ENCODE measurements around the gene PDE10A. TPM values are rescaled to one million over a fixed set of nuclear protein-coding genes. Genes with fewer than 3 reads are reported as not detected.
"Not testable (repeated sequence)": the region's sequence is repeated elsewhere in the genome, so short reads cannot be mapped to it uniquely, and the experiment has no call there.

Gene PDE10A
- total RNA-seq, 2 donors from 2014 or later: 0.85 to 2.2 TPM

DNA sequence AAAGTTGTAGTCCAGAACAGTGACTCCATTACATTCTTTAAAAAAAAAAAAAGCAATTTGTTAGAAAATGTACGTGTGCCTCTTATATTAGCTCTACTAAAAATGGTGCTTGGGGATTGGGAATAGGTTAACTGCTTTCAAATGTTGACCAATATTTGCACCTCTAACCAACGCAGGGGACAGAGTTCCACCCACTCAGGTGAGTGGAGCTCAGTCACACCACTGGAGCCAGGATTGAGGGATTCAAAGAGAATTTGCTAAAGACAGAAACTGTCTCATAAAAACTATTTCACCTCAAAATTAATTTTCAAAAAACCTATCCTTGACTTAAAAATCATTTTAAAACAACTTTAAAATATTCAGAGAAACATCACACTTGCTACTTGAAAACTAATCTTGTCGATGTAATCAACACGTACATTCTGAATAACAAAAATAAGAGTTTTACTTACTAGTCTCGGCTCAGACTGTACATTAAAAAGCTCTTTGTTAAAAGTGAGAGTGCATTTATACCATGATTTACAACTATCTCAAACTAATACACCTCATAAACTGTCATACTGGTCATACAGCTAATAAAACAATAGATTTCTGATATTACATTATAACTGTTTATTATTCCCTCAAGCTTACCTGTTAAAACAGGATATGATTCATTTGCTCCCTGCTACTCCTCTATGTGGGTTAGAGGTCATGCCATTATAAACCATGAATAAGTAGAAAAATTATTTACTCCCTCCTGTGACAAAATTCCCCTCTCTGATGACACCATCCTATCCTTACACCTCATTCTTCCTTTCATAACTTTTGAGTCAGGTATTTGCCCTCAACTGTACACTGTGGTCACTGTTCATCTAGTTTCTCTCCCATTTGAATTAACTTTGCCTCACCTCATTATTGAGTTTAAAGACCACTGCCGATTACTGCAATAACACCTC, 88.6 kb downstream of the PDE10A start:
- no peak for ATAC-seq

DNA sequence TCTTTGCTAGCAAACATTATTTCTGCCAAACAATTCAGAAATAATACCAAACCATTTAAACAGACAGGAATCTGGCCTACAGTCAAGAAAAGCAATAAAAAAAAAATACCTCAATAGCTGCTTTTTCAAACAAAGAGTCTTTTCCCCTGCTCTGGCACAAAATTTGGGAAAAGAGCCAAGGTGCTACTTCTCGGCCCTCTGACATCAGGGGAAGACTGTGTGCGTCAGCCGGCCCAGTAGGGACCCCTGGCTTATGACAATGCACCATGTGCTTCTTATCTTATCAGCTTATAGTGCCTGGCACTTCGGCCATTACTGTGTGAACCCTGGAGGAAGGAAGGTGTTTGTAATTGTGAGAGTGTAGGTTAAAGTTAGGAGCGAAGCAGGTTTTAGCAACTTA, 89.4 kb downstream of the PDE10A start:
- DNase-seq (no peak), ATAC-seq (no peak)
- intact Hi-C loops (cut with DNase I, micrococcal nuclease): no loop called here

More for the DNA sequence above, 88.6 kb downstream of the PDE10A start:
- no peak for DNase-seq
- intact Hi-C loops (cut with DNase I, micrococcal nuclease): no loop called here

DNA sequence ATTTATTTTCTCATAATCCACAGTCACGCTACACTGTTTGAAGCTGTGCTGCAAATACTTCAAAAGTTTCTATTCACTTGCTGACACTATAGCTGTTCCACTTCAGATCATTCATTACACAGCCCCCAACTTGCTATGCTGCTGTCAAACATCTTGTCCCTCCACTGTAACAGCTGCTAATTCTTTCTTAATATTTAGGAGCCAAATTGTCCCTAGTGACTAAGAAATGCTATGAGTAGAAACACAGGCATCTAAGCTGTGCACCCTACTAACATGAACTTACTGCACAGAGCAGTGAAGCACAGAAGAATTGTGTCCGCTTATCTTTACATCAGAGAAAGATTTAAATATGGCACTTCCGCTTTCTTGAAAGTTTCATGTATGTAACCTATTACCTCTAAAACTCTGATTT, 91.3 kb downstream of the PDE10A start:
- DNase-seq (no peak), ATAC-seq (no peak)
- intact Hi-C loops (cut with DNase I, micrococcal nuclease): no loop called here

DNA sequence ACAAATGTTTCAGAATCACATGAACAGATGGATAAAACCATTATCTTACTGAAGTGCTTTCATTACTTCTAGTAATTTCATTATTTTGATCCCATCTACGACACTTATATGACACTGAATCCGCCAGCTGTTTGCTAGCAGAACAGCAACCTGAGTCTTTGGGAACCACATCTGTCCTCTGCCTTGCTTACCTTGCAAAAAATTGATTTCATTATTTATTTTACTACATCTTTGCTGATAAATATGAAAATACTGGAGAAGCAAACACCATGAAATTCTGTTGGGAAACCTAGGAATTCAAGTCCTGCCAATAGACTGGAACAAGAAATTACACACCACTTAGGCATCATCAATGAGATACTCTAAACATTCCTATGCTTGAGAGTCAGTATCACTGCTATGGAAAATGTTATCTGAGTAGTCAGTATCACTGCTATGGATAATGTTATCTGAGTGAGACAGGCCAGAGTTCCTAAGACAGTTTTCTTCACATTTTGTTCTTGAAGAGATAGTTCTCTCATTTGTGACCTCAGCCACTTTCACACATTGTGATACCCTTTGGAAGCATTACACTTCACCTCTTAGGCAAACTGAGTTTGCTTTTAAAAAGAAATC, 91.9 kb downstream of the PDE10A start:
- intact Hi-C loops (cut with DNase I, micrococcal nuclease): no loop called here
- no peak for ATAC-seq

DNA sequence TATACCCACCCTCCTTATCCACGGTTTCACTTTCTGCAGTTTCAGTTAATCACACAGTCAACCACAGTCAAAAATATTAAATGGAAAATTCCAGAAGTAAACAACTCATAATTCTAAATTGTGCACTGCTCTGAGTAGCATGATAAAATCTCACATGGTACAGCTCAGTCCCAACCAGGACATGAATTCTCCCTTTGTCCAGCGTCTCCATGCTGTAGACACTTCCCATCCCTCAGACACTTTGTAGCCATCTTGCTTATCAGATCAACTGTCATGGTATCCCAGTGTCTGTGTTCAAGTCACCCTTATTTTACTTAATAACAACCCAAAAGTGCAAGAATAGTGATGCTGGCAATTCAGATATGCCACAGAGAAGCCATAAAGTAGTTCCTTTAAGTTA, 94.7 kb downstream of the PDE10A start:
- no peak for DNase-seq
- ATAC-seq: no peak
- intact Hi-C loops (cut with DNase I, micrococcal nuclease): no loop called here

More for the DNA sequence above, 91.9 kb downstream of the PDE10A start:
- DNase-seq: no peak

DNA sequence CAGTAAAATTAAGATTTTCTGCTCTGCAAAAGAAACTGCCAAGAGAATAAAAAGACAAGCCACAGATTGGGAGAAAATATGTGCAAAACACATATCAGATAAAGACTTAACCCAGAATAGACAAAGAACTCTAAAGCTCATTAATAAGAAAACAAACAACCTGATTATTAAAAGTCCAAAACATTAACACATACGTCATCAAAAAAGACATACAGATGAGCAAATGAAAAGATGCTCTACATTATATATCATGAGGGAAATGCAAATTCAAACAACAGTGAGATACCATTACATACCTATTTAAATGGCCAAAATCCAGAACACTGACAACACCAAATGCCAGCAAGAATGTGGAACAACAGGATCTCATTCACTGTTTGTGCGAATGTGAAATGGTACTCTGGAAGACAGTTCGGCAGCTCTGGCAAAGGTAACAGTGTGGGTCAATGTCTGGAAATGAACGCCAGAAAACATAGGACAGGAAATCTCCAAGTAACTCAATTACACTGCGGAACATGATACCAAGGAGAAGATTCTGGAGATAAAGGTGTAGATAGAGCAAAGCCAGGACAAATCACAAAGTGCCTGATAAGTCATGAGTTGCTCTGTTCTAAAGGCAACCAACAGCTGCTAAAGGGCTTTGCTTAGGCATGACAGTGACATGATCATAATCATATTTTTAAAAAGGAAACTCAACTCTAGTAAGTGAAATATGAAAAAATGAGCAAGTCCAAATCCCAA, 96.8 kb downstream of the PDE10A start:
- no peak for DNase-seq
- no peak for ATAC-seq
- intact Hi-C loops (cut with DNase I, micrococcal nuclease): no loop called here

DNA sequence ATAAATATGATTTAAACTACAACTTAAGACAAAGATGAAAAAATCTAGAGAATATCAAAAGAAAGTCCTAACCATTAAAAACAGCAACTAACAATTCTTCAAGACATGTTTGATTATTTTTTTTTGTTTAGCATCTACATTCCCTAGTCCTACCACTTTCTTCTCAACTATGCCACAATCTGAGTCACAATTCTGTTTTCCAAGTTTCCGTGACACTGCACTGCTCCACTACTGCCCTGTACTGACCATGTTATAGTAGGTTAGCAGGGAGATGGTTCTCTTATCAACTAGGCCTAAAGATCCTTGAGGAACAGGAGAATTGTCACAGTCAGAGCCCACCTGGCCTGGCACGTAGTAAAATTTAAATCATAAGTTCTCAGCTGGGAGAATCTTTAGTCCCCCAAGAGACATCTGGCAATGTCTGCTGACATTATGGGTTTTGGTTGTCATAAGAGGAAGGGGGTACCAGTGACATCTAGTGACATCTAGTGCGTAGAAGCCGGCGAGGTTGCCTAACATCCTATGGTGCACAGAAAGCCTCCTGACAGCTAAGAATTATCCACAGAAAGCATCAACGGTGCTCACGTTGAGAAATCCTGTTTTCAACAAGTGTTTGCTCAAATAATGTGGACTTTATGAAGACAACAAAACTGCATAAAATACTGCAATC, 100.5 kb downstream of the PDE10A start:
- intact Hi-C loops (cut with DNase I, micrococcal nuclease): no loop called here
- ATAC-seq: no peak
- no peak for DNase-seq

DNA sequence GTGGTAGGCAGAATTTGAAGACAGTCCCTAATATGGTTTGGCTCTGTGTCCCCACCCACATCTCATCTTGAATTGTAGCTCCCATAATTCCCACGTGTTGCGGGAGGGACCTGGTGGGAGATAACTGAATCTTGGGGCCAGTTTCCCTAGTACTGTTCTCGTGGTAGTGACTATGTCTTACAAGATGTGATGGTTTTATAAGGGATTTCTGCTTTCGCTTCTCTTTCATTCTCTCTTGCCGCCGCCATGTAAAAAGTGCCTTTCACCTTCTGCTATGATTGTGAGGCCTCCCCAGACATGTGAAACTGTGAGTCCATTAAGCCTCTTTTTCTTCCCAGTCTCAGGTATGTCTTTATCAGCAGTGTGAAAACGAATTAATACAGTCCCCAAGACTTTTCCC, 103.4 kb downstream of the PDE10A start:
- intact Hi-C loops (cut with DNase I, micrococcal nuclease): no loop called here
- ATAC-seq (no peak), DNase-seq (no peak)

DNA sequence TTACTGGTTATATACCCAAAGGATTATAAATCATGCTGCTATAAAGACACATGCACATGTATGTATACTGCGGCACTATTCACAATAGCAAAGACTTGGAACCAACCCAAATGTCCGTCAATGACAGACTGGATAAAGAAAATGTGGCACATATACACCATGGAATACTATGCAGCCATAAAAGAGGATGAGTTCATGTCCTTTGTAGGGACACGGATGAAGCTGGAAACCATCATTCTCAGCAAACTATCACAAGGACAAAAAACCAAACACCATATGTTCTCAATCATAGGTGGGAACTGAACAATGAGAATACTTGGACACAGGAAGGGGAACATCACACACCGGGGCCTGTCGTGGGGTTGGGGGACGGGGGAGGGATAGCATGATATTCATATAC, 104.9 kb downstream of the PDE10A start:
- ATAC-seq; intact Hi-C loops (cut with DNase I, micrococcal nuclease); DNase-seq: not testable (repeated sequence)

DNA sequence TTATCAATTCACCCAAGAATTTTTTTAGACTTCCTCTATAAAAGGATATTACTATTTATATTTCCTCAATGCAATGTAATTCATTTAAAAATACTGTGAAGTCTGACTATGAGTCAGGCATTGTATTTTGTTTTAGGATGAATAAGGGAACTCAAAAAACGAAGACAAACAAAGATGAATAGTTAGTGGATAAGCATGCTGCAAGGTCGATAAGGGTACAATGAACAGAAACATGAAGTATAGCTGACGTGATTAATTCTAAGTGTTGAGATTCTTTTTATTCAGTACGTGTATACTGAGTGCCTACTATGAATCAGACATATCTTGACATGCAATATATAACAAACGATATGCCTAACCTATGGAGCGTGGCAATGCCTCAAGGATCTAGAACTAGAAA, 105.4 kb downstream of the PDE10A start:
- no peak for DNase-seq
- ATAC-seq: no peak
- intact Hi-C loops (cut with DNase I, micrococcal nuclease): no loop called here

DNA sequence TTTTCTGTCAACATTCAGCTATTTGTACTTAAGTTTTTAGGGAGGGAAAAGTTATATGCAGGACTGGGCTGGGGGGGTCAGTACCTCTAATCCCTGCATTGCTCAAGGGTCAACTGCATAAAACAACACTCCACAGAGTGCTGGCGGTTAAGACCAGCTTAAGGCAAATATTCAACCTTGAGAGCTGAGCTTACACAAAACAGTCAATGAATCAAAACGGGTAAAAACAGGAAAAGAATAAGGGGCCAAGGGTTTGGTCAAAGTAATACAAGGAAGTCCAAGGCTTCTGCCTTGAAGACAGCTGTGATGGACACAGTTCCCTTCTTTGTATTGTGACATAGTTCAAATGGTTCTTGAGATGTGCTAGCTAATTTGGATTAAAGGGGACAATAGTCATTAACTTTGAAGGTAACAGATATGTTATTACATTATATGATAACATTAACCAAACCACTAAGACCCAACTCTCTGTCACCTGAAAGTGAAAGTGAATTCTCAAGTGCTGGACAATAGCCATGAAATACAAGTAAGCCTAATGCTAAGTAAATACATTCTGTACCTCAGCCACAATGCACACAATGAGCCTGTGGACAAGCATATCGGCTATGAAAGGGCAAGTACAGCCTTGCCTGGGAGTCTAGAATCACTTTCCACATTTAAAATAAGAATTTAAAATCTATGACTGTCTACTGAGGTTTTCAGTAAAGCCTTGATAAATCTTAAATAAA, 106.8 kb downstream of the PDE10A start:
- intact Hi-C loops (cut with DNase I, micrococcal nuclease): no loop called here
- ATAC-seq: peak; percentile 32

DNA sequence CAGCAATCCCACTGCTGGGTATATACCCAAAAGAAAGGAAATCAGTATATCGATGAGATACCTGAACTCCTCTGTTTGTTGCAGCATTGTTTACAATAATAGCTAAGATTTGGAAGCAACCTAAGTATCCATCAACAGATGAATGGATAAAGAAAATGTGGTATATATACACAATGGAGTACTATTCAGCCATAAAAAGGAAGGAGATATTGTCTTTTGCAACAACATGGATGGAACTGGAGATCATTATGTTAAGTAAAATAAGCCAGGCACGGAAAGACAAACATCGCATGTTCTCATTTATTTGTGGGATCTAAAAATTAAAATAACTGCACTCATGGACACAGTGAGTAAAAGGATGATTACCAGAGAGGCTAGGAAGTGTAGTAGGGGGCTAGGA, 108.4 kb downstream of the PDE10A start:
- intact Hi-C loops (cut with DNase I, micrococcal nuclease); ATAC-seq: not testable (repeated sequence)

More for the DNA sequence above, 106.8 kb downstream of the PDE10A start:
- no peak for DNase-seq

DNA sequence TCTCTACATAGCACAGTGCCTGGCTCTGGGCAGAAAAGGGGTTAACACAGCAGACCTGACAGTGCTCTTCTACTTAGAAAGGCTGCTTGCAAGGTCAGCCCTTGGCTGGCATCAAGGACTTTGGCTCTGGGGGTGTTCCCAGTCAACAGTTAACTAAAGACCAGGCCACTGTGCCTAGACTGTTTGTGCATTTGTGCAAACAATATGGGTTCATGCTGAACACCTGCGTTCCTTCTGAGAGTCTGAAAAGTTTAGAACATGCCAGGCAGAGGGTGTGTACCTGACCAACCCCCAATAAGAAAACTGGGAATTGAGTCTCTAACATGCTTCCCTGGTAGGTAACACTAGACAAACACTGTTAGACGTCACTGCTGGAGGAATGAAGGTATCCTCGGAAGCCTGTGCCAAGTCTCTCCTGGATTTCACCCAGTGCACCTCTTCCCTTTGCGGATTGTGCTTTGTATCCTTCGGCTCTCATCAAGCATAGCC, 110.7 kb downstream of the PDE10A start:
- intact Hi-C loops (cut with DNase I, micrococcal nuclease): no loop called here
- DNase-seq (no peak), ATAC-seq (no peak)

More for the DNA sequence above, 108.4 kb downstream of the PDE10A start:
- DNase-seq: not testable (repeated sequence)

DNA sequence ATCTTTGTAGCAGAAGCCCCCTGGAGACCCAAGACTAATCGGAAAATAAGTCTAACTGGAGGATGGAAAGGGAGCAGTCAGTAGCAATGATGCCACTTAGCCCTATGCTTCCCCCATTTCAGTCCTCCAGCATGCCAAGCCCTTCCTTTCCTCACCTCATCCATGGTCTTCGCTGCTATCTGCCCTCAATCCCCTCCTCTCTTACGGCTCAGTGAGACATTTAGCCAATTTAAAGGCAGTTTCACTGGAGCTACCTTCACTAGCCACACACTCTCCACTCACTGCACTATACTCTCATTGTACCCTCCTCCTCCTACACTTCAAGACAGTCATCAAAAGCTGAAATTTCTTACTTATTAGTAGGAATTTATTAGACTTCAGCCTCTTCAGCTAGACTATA, 111.2 kb downstream of the PDE10A start:
- intact Hi-C loops (cut with DNase I, micrococcal nuclease): no loop called here
- no peak for DNase-seq
- ATAC-seq: no peak

DNA sequence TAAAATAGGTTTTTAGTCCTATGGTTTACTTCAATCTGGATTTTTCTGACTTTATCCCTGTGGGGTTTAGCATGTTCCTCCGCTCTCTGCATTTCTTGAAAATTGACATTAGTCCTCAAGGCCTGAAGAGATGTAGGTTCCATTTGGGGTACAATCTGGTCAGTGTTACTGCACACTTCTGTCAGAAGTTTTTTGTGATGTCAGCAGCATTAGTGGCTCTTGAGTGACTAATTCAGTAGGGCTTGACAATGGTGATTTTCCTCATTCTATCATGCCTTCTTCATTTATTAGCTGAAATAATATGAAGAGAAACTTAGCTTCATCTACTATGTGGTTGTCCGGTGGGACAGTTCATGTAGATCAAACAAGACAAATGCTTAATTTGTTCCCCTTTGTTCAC, 114.6 kb downstream of the PDE10A start:
- ATAC-seq: no peak
- intact Hi-C loops (cut with DNase I, micrococcal nuclease): no loop called here
- no peak for DNase-seq

DNA sequence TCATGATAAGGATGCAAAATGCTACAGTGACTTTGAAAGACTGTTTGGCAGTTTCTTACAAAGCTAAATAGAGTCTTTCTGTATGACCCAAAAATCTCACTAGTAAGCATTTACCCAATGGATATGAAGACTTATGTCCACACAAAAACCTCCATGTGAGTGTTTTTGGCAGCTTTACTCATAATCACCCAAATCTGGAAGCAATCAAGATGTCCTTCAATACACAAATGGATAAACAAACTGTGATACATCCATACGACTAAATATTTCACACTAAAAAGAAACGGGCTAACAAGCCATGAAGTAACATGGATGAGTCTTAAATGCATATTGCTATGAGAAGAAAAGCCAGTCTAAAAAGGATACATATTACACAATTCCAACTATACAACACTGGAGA, 117.2 kb downstream of the PDE10A start:
- DNase-seq: no peak
- intact Hi-C loops (cut with DNase I, micrococcal nuclease): no loop called here
- no peak for ATAC-seq

DNA sequence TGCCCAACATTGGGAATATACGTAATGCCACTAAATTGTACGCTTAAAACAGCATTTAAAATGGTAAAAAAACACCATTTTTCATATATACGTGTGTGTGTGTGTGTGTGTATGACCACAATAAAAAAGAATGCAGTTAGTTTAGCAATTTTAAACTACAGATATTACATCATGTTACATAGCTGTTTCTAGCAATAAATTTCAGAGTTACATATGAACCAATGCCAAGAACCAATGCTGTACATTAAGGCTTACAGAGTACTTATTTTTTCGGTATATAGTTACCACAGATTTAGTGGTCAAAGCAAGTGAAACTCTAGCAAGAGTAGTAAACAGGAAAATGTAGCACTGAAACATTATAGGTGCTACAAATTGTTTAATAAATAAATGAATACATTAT, 119.3 kb downstream of the PDE10A start:
- intact Hi-C loops (cut with DNase I, micrococcal nuclease): no loop called here
- ATAC-seq (no peak), DNase-seq (no peak)

DNA sequence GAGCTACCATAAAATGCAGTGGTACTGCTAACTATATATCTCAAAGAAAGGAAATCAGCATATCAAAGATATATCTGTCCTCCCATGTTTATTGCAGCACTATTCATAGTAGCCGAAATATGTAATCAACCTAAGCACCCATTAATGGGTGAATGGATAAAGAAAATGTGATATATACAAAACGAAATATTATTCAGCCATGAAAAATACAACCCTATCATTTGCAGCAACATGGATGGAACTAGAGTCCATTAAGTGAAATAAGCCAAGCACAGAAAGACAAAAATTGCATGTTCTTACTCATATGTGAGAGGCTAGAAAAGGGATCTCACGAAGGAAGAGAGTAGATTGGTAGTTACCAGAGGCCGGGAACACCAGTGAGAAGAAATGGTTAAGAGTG, 126.1 kb downstream of the PDE10A start:
- intact Hi-C loops (cut with DNase I, micrococcal nuclease): no loop called here
- no peak for DNase-seq
- ATAC-seq: no peak
